ENCODE measurements around the gene CHCHD6. TPM values are rescaled to one million over a fixed set of nuclear protein-coding genes. Genes with fewer than 3 reads are reported as not detected.

The CHCHD6 gene
- total RNA-seq, 8 experiments from 2014 or later = 13.9 to 71.2 (median 45.4) TPM

DNA sequence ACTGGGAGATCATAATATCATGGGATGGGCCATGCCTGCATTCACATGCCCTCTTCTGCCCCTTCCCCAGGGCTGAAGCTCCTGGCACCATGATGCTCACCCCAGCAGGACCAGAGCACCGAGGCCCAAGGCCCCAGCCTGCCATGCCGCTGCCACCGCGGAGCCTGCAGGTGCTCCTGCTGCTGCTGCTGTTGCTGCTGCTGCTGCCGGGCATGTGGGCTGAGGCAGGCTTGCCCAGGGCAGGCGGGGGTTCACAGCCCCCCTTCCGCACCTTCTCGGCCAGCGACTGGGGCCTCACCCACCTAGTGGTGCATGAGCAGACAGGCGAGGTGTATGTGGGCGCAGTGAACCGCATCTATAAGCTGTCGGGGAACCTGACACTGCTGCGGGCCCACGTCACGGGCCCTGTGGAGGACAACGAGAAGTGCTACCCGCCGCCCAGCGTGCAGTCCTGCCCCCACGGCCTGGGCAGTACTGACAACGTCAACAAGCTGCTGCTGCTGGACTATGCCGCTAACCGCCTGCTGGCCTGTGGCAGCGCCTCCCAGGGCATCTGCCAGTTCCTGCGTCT lies 284.5 kb downstream of the CHCHD6 start:
- no peak for ATAC-seq (replicated peaks in 6 of 8)
- H3K4me3 ChIP-seq = no peak overlapping the region
- peaks cover 32 to 37% of the 10 kb centered on the region in 2 donors for H3K4me1 ChIP-seq (replicated peaks in 1 of 2)
- WGBS, 10 experiments = 86 to 100% (median 88%) methylated on average over 2 to 18 of the region's 26 CpGs; no CpG with 5 or more reads in 6 of the 10 experiments
- in situ Hi-C loops (cut with MboI; ENCODE audit: low pct_unique_long_range_greater_than_20kb in 2 of 9, low sequenced_read_pairs in 9 of 9, unreplicated experiment in 9 of 9) = loop anchor here in 4 of 9 experiments (25.0 kb wide), 3 partner anchors 226 to 474 kb away; no protein-coding TSS in a partner anchor
- no peak overlapping the region for H3K27ac ChIP-seq

- no peak overlapping the region for H3K27ac ChIP-seq
- H3K4me3 ChIP-seq = no peak overlapping the region
- WGBS, 10 experiments = 95 to 100% (median 100%) methylated on average over 1 to 7 of the region's 36 CpGs; no CpG with 5 or more reads in 4 of the 10 experiments
- ATAC-seq (replicated peaks in 6 of 8) = no peak
- peaks cover 32 to 45% of the 10 kb centered on the region in 2 donors for H3K4me1 ChIP-seq (replicated peaks in 1 of 2)
- in situ Hi-C loops (cut with MboI; ENCODE audit: low pct_unique_long_range_greater_than_20kb in 2 of 9, low sequenced_read_pairs in 9 of 9, unreplicated experiment in 9 of 9) = loop anchor here in 4 of 9 experiments (25.0 kb wide), 3 partner anchors 227 to 473 kb away; no protein-coding TSS in a partner anchor
Measured at GRCh38 chr3:126989316-126990023, 285.4 kb downstream of the CHCHD6 start.

DNA sequence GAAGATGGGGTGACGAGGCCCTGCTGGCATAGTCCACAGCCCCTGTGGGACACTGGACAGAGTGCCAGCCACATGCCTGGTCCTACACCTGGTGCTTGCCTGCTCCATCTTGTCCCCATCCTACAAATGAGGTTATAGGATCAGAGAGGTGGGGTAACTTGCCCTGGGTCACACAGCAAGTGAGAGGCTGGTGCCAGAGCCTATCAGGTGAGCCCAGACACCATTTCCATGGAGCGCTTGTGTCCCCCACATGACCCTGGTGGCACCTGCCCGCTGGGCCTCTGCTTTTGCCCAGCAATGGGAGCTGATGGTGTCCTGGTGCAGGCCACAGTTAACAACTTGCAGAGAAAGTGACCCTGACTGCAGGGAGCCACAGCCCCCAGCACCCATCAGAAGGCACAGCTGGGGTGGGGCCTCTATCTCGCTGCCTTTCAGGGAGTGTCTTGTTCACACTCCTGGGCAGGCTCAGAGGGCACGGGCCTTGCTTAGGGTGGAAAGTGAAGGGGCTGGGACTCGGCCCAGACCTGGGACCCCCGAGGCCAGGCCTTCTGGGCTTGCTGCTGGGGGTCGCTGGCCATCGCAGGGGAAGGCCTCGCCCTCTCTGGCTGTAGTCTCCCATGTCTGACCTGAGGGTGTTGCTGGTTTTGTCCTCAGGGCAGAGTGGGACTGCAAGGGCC lies 286.1 kb downstream of the CHCHD6 start:
- Histone ChIP-seq H3K4me1 (replicated peaks in 1 of 2) (peaks cover 32 to 40% of the 10 kb centered on the region in 2 donors), H3K4me3 (no peak overlapping the region), H3K27ac (peak overlapping the region; percentile 11 to 69)
- WGBS, 10 experiments = 71 to 100% (median 83%) methylated on average over 1 to 4 of the region's 10 CpGs; no CpG with 5 or more reads in 6 of the 10 experiments
- ATAC-seq (replicated peaks in 6 of 8) = no peak
- in situ Hi-C loops (cut with MboI; ENCODE audit: low pct_unique_long_range_greater_than_20kb in 2 of 9, low sequenced_read_pairs in 9 of 9, unreplicated experiment in 9 of 9) = loop anchor here in 4 of 9 experiments (25.0 kb wide), 3 partner anchors 228 to 472 kb away; no protein-coding TSS in a partner anchor

DNA sequence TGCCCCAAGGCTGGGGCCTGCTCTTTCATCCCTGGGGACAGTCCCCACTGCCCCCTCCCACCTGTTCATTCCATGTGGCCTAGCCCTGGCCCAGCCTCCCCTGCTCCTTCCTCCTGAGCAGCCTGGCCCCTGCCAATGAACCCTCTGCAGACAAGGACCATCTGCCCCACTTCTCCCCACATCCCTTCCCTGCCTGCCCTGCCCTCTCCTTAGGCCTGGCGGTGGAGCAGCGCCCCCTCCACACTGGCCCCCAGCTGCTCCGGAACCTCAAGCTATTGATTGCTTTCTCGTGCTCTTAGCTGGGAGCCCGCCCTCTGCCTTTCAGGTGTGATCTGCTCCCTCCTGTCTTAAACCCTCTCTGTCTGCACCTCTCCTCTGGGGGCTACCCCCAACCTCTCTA lies 286.9 kb downstream of the CHCHD6 start:
- no peak overlapping the region for H3K4me3 ChIP-seq
- no CpG with 5 or more reads among the region's 5 CpGs for WGBS, 10 experiments
- peak in 5 of 8 experiments; percentile 15 to 71 (median 48) for ATAC-seq (replicated peaks in 6 of 8)
- H3K4me1 ChIP-seq (replicated peaks in 1 of 2) = peaks cover 24 to 33% of the 10 kb centered on the region in 2 donors
- peak overlapping the region in 1 of 2 donors; percentile 69 for H3K27ac ChIP-seq
- in situ Hi-C loops (cut with MboI; ENCODE audit: low pct_unique_long_range_greater_than_20kb in 2 of 9, low sequenced_read_pairs in 9 of 9, unreplicated experiment in 9 of 9) = loop anchor here in 4 of 9 experiments (25.0 kb wide), 3 partner anchors 229 to 471 kb away; no protein-coding TSS in a partner anchor

DNA sequence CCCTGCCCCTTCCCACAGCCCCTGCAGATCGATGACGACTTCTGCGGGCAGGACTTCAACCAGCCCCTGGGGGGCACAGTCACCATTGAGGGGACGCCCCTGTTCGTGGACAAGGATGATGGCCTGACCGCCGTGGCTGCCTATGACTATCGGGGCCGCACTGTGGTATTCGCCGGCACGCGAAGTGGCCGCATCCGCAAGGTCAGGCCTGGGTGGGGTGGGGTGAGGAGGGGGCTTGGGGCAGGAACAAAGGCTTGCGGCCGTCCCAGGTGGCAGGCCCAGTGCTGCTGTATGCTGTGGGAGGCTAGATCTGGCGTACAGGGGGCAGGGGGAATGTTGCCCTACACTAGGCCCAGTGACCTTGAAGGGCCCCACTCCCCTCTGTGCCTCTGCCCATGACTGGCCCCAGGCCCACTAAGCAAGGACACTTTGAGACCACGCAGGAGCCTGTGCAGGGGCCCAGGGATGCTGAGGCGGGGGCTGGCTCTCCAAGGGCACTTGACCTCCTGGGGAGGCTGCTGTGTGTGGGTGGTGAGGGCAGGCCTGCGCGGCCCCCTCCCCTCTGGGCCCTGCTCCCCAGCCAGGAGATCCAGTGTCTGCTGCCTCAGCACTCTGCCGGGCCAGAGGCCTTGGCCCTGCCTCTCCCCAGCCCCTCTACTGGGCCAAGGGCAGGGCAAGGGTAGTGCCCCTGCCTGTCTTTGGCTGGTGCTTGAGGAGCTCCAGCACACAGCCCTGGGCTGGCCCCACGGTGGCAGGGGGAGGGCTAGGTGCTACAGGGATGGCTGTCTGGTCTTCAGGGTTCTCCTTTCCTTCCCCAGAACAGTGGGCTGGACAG lies 287.5 kb downstream of the CHCHD6 start:
- in situ Hi-C loops (cut with MboI; ENCODE audit: low pct_unique_long_range_greater_than_20kb in 2 of 9, low sequenced_read_pairs in 9 of 9, unreplicated experiment in 9 of 9) = loop anchor here in 4 of 9 experiments (25.0 kb wide), 3 partner anchors 229 to 471 kb away; no protein-coding TSS in a partner anchor
- ATAC-seq (replicated peaks in 6 of 8) = peak in 2 of 8 experiments; percentile 5 to 13
- Histone ChIP-seq H3K4me1 (replicated peaks in 1 of 2) (peaks cover 21 to 28% of the 10 kb centered on the region in 2 donors), H3K27ac (peak overlapping the region in 1 of 2 donors; percentile 69), H3K4me3 (no peak overlapping the region)
- WGBS, 10 experiments = no CpG with 5 or more reads among the region's 24 CpGs

DNA sequence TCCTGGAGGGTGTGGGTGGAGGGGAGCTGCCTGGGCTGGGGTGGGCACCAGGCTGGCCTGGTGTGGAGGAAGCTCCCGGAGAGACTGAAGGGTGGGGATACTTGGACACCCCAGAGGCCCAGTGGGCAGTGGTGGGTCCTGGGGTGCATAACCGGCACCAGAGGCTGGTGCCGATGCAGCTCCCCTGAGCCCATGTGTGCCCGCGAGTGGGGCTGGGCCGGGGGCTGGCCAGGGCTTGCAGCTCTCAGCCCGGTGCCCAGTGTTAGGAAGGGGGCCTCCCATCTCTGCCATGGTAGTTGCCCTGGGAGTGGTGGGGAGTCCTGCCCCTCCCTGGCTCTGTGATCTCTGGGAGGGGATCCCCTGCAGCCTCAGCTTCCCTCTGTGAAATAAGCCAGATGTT lies 288.2 kb downstream of the CHCHD6 start:
- in situ Hi-C loops (cut with MboI; ENCODE audit: low pct_unique_long_range_greater_than_20kb in 2 of 9, low sequenced_read_pairs in 9 of 9, unreplicated experiment in 9 of 9) = loop anchor here in 4 of 9 experiments (25.0 kb wide), 3 partner anchors 230 to 470 kb away; no protein-coding TSS in a partner anchor
- H3K4me3 ChIP-seq = no peak overlapping the region
- peak overlapping the region in 1 of 2 donors; percentile 69 for H3K27ac ChIP-seq
- WGBS, 10 experiments = 100% methylated on average over 1 of the region's 7 CpGs; no CpG with 5 or more reads in 9 of the 10 experiments
- ATAC-seq (replicated peaks in 6 of 8) = no peak
- H3K4me1 ChIP-seq (replicated peaks in 1 of 2) = peaks cover 21 to 28% of the 10 kb centered on the region in 2 donors

DNA sequence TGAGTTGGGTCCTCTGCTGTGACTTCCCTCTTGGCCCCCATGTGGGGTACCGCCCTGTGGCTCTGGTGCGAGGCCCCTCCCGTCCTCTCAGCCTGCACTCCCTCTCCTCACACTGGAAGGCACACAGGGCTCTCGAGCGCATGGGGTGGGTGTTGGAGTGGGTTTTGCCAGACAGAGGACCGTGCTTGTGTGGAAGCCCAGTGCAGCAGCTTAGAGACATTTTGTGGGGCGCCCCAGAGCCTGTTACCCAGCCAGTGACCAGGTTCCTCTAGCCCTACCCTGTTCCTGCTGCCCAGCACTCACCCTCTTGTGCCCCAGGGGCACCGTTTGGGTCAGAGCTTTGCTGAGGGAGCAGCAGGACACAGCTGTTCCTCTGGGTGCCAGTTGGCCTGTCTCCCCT lies 288.7 kb downstream of the CHCHD6 start:
- Histone ChIP-seq H3K27ac (no peak overlapping the region), H3K4me1 (replicated peaks in 1 of 2) (peaks cover 21 to 28% of the 10 kb centered on the region in 2 donors), H3K4me3 (no peak overlapping the region)
- in situ Hi-C loops (cut with MboI; ENCODE audit: low pct_unique_long_range_greater_than_20kb in 2 of 9, low sequenced_read_pairs in 9 of 9, unreplicated experiment in 9 of 9) = loop anchor here in 4 of 9 experiments (25.0 kb wide), 3 partner anchors 230 to 470 kb away; no protein-coding TSS in a partner anchor
- ATAC-seq (replicated peaks in 6 of 8) = no peak
- 100% methylated on average over 1 of the region's 8 CpGs; no CpG with 5 or more reads in 8 of the 10 experiments for WGBS, 10 experiments

GRCh38 chr3:126993436-126993835 lies 289.4 kb downstream of the CHCHD6 start:
- in situ Hi-C loops (cut with MboI; ENCODE audit: low pct_unique_long_range_greater_than_20kb in 2 of 9, low sequenced_read_pairs in 9 of 9, unreplicated experiment in 9 of 9) = loop anchor here in 4 of 9 experiments (25.0 kb wide), 3 partner anchors 231 to 469 kb away; no protein-coding TSS in a partner anchor
- Histone ChIP-seq H3K27ac (no peak overlapping the region), H3K4me1 (replicated peaks in 1 of 2) (peaks cover 21 to 30% of the 10 kb centered on the region in 2 donors), H3K4me3 (no peak overlapping the region)
- no peak for ATAC-seq (replicated peaks in 6 of 8)
- WGBS, 10 experiments = 92 to 100% (median 100%) methylated on average over 1 to 2 of the region's 9 CpGs; no CpG with 5 or more reads in 7 of the 10 experiments

- H3K27ac ChIP-seq = no peak overlapping the region
- in situ Hi-C loops (cut with MboI; ENCODE audit: low pct_unique_long_range_greater_than_20kb in 2 of 9, low sequenced_read_pairs in 9 of 9, unreplicated experiment in 9 of 9) = loop anchor here in 4 of 9 experiments (25.0 kb wide), 3 partner anchors 232 to 468 kb away; no protein-coding TSS in a partner anchor
- 40 to 100% (median 79%) methylated on average over 1 to 5 of the region's 10 CpGs; no CpG with 5 or more reads in 4 of the 10 experiments for WGBS, 10 experiments
- H3K4me3 ChIP-seq = no peak overlapping the region
- peak in 2 of 8 experiments; percentile 50 to 77 for ATAC-seq (replicated peaks in 6 of 8)
- peaks cover 21 to 36% of the 10 kb centered on the region in 2 donors for H3K4me1 ChIP-seq (replicated peaks in 1 of 2)
Measured at GRCh38 chr3:126994661-126995245, 290.7 kb downstream of the CHCHD6 start.

- no peak for ATAC-seq (replicated peaks in 6 of 8)
- 100% methylated on average over 1 of the region's 12 CpGs; no CpG with 5 or more reads in 9 of the 10 experiments for WGBS, 10 experiments
- Histone ChIP-seq H3K27ac (peak overlapping the region in 1 of 2 donors; percentile 21), H3K4me1 (replicated peaks in 1 of 2) (peaks cover 15 to 33% of the 10 kb centered on the region in 2 donors), H3K4me3 (no peak overlapping the region)
- in situ Hi-C loops (cut with MboI; ENCODE audit: low pct_unique_long_range_greater_than_20kb in 2 of 9, low sequenced_read_pairs in 9 of 9, unreplicated experiment in 9 of 9) = loop anchor here in 4 of 9 experiments (25.0 kb wide), 3 partner anchors 233 to 467 kb away; no protein-coding TSS in a partner anchor
Measured at GRCh38 chr3:126995254-126995780, 291.3 kb downstream of the CHCHD6 start.

DNA sequence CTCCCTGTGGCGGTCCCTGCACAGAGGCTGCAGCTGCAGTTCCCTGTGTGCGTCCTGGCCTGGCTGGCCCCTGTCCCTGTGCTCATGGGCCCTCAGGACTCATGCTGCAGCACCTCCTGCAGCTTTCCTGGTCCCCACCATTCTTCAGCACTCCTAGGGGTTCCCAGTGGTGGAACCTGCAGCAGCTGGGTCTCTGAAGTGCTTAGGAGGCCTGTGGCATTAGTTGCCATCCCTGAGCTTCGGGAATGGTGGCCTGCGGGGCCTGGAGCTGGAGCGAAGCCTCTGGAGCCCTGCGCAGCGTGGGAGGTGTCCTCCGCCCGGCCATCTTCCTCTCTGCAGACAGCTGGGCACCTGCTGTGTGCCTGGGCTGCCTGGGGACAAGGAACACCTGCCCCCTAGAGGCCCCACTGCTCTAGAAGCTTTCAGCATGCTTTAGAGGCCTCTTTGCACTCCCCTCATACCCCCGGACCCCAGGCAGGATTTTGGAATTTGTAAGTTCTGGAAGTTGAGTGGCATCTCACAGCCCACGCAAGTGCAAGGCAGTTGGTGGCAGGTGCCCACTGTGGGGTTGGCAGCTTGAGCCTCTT lies 292.0 kb downstream of the CHCHD6 start:
- WGBS, 10 experiments = 85 to 100% (median 100%) methylated on average over 1 to 9 of the region's 11 CpGs; no CpG with 5 or more reads in 7 of the 10 experiments
- peaks cover 8 to 30% of the 10 kb centered on the region in 2 donors for H3K4me1 ChIP-seq (replicated peaks in 1 of 2)
- in situ Hi-C loops (cut with MboI; ENCODE audit: low pct_unique_long_range_greater_than_20kb in 2 of 9, low sequenced_read_pairs in 9 of 9, unreplicated experiment in 9 of 9) = loop anchor here in 4 of 9 experiments (25.0 kb wide), 3 partner anchors 234 to 466 kb away; no protein-coding TSS in a partner anchor
- no peak for ATAC-seq (replicated peaks in 6 of 8)
- no peak overlapping the region for H3K27ac ChIP-seq
- no peak overlapping the region for H3K4me3 ChIP-seq

All from motor neuron (in vitro differentiated cells).